ENCODE measurements around the gene C12orf43.

Gene C12orf43

DNA sequence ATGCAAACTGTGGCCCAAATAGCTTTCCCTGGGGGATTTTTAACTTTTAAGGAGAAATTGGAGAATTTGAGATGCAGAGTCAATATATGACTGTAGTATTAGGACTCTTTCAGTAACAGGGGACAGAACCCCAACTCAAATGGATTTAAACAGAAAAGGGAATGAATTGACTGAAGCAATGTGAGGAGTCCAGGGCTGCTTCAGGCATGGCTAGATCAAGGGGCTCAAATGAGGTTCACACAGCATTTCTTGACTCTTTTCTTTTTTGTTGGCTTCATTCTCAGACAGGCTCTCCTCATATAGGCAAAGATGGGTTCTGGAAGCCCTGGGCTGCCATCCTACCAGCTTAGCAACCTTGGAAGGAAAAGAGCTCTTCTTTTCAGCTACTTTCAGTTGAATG, 24.3 kb downstream of the C12orf43 start:
- FAIRE-seq (no peak), DNase-seq (ENCODE audit: insufficient read length, low spot score) (no peak)
- TF ChIP-seq, protein P1, sequence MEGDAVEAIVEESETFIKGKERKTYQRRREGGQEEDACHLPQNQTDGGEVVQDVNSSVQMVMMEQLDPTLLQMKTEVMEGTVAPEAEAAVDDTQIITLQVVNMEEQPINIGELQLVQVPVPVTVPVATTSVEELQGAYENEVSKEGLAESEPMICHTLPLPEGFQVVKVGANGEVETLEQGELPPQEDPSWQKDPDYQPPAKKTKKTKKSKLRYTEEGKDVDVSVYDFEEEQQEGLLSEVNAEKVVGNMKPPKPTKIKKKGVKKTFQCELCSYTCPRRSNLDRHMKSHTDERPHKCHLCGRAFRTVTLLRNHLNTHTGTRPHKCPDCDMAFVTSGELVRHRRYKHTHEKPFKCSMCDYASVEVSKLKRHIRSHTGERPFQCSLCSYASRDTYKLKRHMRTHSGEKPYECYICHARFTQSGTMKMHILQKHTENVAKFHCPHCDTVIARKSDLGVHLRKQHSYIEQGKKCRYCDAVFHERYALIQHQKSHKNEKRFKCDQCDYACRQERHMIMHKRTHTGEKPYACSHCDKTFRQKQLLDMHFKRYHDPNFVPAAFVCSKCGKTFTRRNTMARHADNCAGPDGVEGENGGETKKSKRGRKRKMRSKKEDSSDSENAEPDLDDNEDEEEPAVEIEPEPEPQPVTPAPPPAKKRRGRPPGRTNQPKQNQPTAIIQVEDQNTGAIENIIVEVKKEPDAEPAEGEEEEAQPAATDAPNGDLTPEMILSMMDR (IDR thresholded peaks at IDR 0.05; ENCODE audit: insufficient read depth, missing control alignments), result no peak

DNA sequence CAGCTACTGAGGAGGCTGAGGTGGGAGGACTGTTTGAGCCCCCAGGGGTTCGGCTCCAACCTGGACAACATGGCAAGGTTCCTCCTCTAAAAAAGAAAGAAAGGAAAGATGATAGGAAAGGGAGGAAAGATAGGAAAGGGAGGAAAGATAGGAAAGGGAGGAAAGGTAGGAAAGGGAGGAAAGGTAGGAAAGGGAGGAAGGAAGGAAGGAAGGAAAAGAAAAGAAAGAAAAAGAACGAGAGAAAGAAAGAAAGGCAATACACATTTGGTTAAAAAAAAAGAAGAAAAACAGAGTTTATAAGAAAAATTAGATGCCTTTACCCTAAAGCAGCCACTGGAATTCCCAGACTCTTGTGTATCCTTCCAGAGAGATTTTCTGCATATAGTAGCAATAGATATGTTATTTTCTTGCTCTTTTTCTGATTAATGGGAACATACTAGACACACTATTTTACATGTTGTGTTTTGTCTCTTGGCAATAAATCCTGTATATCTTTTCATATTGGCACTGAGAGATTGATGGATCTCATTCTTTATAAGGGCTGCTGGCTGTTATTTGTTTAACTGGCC, 25.7 kb downstream of the C12orf43 start:
- TF ChIP-seq, protein P1 (IDR thresholded peaks at IDR 0.05; ENCODE audit: insufficient read depth, missing control alignments), result no peak
- FAIRE-seq, result no peak

DNA sequence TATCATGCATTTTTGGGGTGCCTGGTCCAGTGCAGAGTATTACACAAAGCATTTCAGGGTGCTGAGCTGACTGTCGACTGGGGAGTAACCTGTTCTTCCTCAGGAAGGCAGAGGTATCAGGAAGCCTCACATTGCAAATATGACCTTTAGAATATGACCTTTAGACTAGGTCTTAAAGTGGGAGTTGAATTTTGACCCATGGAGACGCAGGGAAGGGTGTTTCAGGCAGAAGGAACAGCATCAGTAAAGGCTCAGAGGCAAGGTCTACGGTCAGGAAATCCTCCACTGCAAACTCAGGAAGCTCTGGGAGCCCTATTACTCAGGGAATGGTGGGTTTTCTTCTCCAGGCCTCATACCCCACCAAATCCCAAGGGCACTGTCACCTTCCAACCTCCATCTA, 26.6 kb downstream of the C12orf43 start:
- FAIRE-seq (no peak), DNase-seq (ENCODE audit: insufficient read length, low spot score) (no peak)
- TF ChIP-seq, protein P1 (IDR thresholded peaks at IDR 0.05; ENCODE audit: insufficient read depth, missing control alignments), result no peak

More for the DNA sequence above, 25.7 kb downstream of the C12orf43 start:
- no peak for DNase-seq (ENCODE audit: insufficient read length, low spot score)

DNA sequence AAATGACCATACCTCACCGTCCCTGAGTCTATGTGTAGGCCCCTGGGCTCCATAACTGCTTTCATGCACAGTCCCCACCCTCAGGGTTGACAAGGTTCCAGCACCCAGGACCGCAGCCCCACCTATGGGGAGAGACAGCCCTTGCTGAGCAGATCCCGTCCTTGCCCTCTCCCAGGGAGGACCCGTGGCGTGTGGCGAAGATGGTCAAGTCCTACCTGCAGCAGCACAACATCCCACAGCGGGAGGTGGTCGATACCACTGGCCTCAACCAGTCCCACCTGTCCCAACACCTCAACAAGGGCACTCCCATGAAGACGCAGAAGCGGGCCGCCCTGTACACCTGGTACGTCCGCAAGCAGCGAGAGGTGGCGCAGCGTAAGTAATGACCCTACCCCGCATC, 27.6 kb downstream of the C12orf43 start:
- FAIRE-seq, result no peak
- DNase-seq (ENCODE audit: insufficient read length, low spot score), result no peak
- TF ChIP-seq, protein P1 (IDR thresholded peaks at IDR 0.05; ENCODE audit: insufficient read depth, missing control alignments), result no peak

DNA sequence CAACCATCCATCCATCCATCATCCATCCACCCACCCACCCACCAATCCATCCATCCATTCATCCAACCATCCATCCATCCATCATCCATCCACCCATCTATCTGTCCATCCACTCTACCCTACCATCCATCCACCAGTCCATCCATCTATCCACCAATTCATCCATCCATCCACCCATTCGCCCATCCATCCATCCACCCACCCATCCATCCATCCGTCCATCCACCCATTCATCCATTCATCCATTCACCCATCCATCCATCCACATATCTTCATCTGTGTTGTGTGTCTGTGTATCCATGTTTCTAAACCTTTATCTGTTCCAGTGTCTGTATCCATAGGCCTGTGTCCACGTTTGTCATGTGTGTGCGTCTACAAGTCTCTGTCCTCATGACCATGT, 28.1 kb downstream of the C12orf43 start:
- FAIRE-seq (no peak), DNase-seq (ENCODE audit: insufficient read length, low spot score) (no peak)
- TF ChIP-seq, protein P1 (IDR thresholded peaks at IDR 0.05; ENCODE audit: insufficient read depth, missing control alignments), result no peak

DNA sequence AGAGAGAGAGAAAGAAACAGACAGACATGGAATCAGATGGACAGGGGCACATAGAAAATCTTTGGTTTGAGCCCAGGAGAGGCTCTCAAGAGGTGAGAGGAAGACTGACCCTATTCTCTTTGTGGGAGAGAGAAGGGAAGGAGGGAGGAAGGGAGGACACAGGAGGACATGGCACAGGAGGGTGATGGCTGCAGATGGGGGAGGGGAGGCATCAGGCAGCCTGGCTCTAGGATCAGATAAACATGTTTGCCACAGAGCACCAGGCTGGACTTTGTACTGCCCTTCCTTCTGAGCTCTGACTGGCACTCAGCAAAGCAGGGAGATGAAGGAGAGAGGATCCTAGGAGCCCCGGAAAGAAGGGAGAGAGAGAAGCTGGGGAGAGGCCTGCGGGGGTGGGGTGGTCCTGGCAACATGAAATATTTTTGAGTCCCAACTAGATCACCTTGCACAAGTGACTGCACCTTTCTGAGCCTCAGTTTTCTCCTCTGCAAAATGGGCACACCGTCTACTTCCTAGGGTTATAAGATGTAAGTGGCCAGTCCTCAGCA, 31.9 kb downstream of the C12orf43 start:
- TF ChIP-seq, protein P1 (IDR thresholded peaks at IDR 0.05; ENCODE audit: insufficient read depth, missing control alignments), result no peak
- DNase-seq (ENCODE audit: insufficient read length, low spot score) (no peak), FAIRE-seq (no peak)

DNA sequence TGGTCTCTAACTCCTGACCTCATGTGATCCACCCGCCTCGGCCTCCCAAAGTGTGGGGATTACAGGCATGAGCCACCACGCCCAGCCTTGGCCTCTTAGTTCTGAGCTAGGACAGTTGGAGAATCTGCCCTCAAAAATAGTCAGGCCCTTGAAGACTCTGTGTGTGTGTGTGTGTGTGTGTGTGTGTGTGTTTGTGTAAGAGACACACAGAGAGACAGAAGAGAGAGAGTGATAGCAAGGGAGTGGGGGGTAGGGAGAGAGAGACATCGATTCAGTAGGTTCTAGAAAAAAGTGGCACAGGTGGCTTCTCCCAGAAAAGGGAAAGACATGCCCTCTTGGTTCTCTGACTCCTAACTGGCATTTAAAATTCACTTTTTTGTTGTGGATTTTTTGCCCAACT, 32.5 kb downstream of the C12orf43 start:
- TF ChIP-seq, protein P1 (IDR thresholded peaks at IDR 0.05; ENCODE audit: insufficient read depth, missing control alignments), result no peak
- DNase-seq (ENCODE audit: insufficient read length, low spot score) (no peak), FAIRE-seq (no peak)
